ENCODE data around the gene OARD1.

OARD1 gene

DNA sequence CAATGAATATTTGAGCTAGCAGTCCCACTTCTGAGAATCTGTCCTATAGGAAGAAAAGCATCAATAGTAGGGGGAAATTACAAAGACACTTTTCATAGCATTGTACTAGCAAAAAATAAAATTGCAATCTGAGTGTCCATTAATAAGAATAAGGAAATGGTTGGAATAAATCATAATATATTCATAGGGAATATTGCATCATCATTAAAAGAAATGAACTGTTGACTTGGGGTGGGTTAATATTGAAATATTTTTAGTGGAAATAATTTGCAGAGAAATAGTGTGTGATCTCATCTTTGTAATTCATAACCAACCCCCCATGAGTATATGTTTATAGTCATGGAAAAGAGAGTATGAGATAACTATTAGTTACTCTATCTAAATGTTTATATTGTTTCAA is 13.0 kb upstream of the OARD1 start:
- Histone ChIP-seq H3K27ac (ENCODE audit: low read depth, low read length) (no peak overlapping the region), H3F3A (ENCODE audit: insufficient read depth) (0 out of 2 replicates have a peak, but pooled peaks cover 8% of the 10 kb centered on the region), H3K9me3 (ENCODE audit: insufficient read depth, low read length) (no peaks in the 10 kb centered on the region), H3K79me2 (ENCODE audit: insufficient read depth, low read length) (peaks cover 23% of the 10 kb centered on the region), H3K4me2 (ENCODE audit: low read depth, low read length, poor library complexity, severe bottlenecking) (no peak overlapping the region), H4K20me1 (ENCODE audit: low read depth, low read length) (no peaks in the 10 kb centered on the region), H2AFZ (ENCODE audit: low read depth, low read length, severe bottlenecking) (no peak overlapping the region), H3K4me3 (ENCODE audit: insufficient read depth, low read length, poor library complexity, severe bottlenecking) (no peak overlapping the region), H3K27me3 (ENCODE audit: low read length) (no peaks in the 10 kb centered on the region), H3K36me3 (ENCODE audit: low read length) (peaks cover 64% of the 10 kb centered on the region), H3K9me2 (replicated peaks; ENCODE audit: insufficient read depth, low read length) (no peaks in the 10 kb centered on the region), H3K9ac (ENCODE audit: low read length) (no peak overlapping the region)
- TF ChIP-seq, protein P1, sequence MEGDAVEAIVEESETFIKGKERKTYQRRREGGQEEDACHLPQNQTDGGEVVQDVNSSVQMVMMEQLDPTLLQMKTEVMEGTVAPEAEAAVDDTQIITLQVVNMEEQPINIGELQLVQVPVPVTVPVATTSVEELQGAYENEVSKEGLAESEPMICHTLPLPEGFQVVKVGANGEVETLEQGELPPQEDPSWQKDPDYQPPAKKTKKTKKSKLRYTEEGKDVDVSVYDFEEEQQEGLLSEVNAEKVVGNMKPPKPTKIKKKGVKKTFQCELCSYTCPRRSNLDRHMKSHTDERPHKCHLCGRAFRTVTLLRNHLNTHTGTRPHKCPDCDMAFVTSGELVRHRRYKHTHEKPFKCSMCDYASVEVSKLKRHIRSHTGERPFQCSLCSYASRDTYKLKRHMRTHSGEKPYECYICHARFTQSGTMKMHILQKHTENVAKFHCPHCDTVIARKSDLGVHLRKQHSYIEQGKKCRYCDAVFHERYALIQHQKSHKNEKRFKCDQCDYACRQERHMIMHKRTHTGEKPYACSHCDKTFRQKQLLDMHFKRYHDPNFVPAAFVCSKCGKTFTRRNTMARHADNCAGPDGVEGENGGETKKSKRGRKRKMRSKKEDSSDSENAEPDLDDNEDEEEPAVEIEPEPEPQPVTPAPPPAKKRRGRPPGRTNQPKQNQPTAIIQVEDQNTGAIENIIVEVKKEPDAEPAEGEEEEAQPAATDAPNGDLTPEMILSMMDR (IDR thresholded peaks at IDR 0.05; ENCODE audit: insufficient read depth, low read length, poor library complexity, severe bottlenecking), result no peak
- no peak for TF ChIP-seq EZH2phosphoT487 (conservative IDR thresholded peaks at IDR 0.05; ENCODE audit: low read length)

DNA sequence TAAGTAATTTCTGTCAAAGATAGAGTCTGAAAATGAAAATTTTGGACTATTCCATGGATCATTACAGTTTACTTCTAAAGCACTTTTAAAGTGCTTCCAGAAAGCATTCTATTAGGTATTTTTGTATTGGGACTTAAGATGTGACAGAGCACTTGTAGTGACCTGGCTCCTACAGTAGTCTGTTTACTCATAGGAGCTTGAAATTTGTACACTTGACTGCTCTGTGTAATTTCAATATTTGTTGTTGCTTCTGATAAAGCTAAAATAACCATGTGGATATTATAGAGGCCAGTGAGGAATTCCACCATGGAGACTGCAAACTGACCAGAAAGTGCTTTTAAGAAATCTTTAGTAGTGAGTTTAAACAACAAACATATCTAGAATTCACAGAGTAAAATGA is 10.9 kb upstream of the OARD1 start:
- no peaks in the 10 kb centered on the region for H3K9me3 ChIP-seq (ENCODE audit: insufficient read depth, low read length)
- H3K4me3 ChIP-seq (ENCODE audit: insufficient read depth, low read length, poor library complexity, severe bottlenecking), result no peak overlapping the region
- peaks cover 44% of the 10 kb centered on the region for H3K79me2 ChIP-seq (ENCODE audit: insufficient read depth, low read length)
- TF ChIP-seq, protein P1 (IDR thresholded peaks at IDR 0.05; ENCODE audit: insufficient read depth, low read length, poor library complexity, severe bottlenecking), result no peak
- no peak for TF ChIP-seq EZH2phosphoT487 (conservative IDR thresholded peaks at IDR 0.05; ENCODE audit: low read length)
- no peaks in the 10 kb centered on the region for H3K27me3 ChIP-seq (ENCODE audit: low read length)
- no peak overlapping the region for H3K9ac ChIP-seq (ENCODE audit: low read length)
- H2AFZ ChIP-seq (ENCODE audit: low read depth, low read length, severe bottlenecking), result no peak overlapping the region
- no peaks in the 10 kb centered on the region for H4K20me1 ChIP-seq (ENCODE audit: low read depth, low read length)
- 0 out of 2 replicates have a peak, but pooled peaks cover 8% of the 10 kb centered on the region for H3F3A ChIP-seq (ENCODE audit: insufficient read depth)
- no peak overlapping the region for H3K27ac ChIP-seq (ENCODE audit: low read depth, low read length)
- H3K9me2 ChIP-seq (replicated peaks; ENCODE audit: insufficient read depth, low read length), result no peaks in the 10 kb centered on the region
- H3K4me2 ChIP-seq (ENCODE audit: low read depth, low read length, poor library complexity, severe bottlenecking), result no peak overlapping the region
- peaks cover 77% of the 10 kb centered on the region for H3K36me3 ChIP-seq (ENCODE audit: low read length)

DNA sequence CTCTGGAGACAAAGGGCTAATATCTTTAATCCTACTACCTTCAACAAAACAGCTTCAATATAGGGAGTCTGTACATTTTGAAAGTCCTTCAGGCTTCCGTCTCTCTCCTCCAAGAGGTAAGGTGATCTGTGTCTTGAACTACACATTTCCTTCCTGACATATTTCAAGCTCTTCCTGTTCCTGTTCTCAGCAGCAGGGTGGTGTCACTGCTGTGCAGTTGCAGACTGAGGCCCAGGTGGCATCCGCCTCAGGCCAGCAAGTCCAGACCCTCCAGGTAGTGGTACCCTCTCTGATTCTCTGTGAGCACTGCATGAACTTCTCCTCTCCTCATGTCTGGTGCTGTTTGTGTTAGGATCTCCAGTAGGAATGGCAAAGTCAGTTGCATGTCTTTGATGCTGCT is 8.5 kb upstream of the OARD1 start:
- Histone ChIP-seq H3K27me3 (ENCODE audit: low read length) (no peaks in the 10 kb centered on the region), H3K9ac (ENCODE audit: low read length) (no peak overlapping the region), H3K36me3 (ENCODE audit: low read length) (peaks cover 56% of the 10 kb centered on the region), H3K9me3 (ENCODE audit: insufficient read depth, low read length) (no peaks in the 10 kb centered on the region), H3K27ac (ENCODE audit: low read depth, low read length) (peak overlapping the region; percentile 38; the same call in 1 of the 2 replicates), H3K79me2 (ENCODE audit: insufficient read depth, low read length) (peaks cover 63% of the 10 kb centered on the region), H3K4me3 (ENCODE audit: insufficient read depth, low read length, poor library complexity, severe bottlenecking) (no peak overlapping the region), H3K9me2 (replicated peaks; ENCODE audit: insufficient read depth, low read length) (no peaks in the 10 kb centered on the region), H4K20me1 (ENCODE audit: low read depth, low read length) (no peaks in the 10 kb centered on the region), H2AFZ (ENCODE audit: low read depth, low read length, severe bottlenecking) (no peak overlapping the region), H3K4me2 (ENCODE audit: low read depth, low read length, poor library complexity, severe bottlenecking) (peak overlapping the region; percentile 5), H3F3A (ENCODE audit: insufficient read depth) (peaks cover 21% of the 10 kb centered on the region)
- TF ChIP-seq, protein P1 (IDR thresholded peaks at IDR 0.05; ENCODE audit: insufficient read depth, low read length, poor library complexity, severe bottlenecking), result no peak
- no peak for TF ChIP-seq EZH2phosphoT487 (conservative IDR thresholded peaks at IDR 0.05; ENCODE audit: low read length)

Measured in SU-DHL-6 (cell line).